GM18502 (cell line): ENCODE data around the gene NMS.
"Not testable (repeated sequence)": the region's sequence is repeated elsewhere in the genome, so short reads cannot be mapped to it uniquely, and the experiment has no call there.

ENCODE experiments used
- ATAC-seq: cut with Tn5 transposase; IDR thresholded peaks from one replicate; pipeline ENCODE4 v1.9.1; 2021; ENCODE audit warnings: mild to moderate bottlenecking; ENCODE audit not compliant: unreplicated experiment, poor library complexity

NMS gene, protein sequence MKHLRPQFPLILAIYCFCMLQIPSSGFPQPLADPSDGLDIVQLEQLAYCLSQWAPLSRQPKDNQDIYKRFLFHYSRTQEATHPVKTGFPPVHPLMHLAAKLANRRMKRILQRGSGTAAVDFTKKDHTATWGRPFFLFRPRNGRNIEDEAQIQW

DNA sequence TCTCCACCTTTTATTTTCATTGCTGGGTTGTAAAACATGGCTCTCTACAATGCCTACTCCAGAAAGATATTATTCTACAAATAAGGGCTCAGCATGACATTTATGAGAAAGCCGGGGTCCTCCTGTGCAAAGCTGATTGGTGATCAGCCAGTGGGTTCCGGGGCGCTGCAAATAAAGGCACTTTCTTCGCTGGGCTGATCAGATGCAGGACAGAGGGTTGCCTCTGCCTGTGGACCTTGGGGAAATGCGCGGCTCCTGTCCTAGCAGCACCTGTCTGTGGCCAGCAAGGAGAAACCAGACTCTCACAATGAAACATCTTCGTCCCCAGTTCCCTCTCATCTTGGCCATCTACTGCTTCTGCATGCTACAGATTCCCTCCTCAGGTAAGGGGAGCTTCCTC lies at the start of gene NMS:
Gene NMS (plus strand): TSS at position 301 of the 400 bp plus-strand sequence. CDS start 7 bp downstream, at position 308.
- ATAC-seq, result no peak

DNA sequence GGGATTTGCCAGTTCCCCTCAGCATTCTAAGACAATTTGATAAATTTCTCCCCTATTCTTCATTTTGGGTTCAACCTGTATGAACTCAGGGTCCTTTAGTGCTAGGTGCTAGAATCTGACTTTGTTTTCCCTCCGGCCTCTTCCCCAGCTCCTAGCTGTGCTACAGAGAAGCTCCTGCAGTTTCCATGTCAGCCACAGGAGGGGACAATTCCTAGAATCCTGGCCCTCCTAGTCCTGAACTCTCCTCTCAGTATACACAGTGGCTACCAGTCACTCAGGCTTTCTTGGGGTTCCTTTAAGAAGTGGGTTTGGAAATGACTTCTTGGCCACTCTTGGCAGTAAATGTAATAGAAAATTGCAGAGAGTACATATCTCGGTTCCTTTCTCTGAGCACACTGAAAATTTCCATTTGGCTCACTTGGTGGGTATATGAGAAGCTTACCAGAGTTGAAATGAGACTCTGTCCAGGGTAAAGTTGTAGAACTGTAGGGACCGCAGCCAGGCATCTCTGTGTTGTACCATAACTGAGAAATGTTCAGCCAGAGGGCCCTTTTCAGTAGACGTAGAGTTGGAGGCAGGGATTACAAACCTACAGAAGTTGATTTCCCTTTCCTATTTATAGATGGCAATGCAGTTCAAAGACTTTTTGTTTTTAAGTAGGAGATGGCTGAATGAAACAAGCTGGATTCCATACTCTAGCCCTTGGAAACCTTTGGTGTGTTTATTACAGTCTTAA lies 47.8 kb upstream of the NMS start:
- ATAC-seq, result no peak

DNA sequence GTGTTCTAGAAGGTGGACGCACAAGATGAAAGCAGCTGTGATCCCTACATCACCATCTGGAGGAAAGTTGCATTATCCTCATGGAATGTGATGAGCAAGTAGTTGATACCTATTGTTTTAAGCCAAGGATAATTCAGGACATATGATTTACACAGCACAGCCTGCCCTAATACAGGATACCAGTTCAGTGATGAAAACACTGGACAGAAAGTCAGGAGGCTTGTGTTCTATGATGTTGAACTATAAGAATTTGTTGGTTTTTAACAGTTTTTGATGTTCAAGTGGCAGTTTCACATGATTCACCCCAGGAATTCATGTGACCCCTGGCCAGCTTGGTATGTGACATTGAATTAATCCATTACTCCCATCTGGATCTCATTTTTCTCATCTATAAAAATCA lies 46.7 kb upstream of the NMS start:
- ATAC-seq, result no peak

DNA sequence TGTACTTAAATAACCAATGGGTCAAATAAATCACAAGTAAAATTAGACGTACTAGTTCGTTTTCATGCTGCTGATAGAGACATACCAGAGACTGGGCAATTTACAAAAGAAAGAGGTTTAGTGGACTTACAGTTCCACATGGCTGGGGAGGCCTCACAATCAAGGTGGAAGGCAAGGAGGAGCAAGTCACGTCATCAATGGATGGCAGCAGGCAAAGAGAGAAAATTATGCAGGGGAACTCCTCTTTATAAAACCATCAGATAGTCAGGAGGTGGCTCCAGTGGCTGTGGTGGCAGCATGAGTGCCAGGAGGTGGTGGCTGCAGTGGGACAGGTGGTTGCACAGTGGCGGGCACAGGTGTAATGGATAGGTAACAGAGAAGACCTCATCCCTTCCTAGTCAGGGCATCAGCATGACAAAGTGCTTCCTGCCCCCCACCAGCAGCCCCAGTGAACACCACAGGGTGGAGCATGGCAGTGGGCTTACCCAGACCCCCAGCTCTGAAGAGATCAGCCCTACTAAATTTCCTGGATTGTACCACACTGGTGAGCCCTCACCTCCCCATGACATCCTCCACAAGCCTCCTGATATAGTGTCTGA lies 45.9 kb upstream of the NMS start:
- no peak for ATAC-seq

DNA sequence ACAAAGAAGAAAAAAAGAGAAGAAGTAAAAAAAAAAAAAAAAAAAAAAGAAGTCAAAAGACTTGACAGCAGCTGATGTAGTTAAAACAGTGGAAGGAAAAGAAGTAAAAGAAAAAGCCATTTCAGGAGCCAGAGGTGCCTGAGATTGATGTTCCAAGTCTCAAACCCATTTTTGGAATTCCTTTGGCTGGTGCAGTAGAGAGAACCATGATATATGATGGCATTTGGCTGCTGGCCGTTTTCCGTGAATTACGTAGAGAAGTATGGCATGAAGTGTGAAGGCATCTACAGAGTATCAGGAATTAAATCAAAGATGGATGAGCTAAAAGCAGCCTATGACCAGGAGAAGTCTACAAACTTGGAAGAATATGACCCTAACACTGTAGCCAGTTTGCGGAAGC lies 45.2 kb upstream of the NMS start:
- no peak for ATAC-seq

DNA sequence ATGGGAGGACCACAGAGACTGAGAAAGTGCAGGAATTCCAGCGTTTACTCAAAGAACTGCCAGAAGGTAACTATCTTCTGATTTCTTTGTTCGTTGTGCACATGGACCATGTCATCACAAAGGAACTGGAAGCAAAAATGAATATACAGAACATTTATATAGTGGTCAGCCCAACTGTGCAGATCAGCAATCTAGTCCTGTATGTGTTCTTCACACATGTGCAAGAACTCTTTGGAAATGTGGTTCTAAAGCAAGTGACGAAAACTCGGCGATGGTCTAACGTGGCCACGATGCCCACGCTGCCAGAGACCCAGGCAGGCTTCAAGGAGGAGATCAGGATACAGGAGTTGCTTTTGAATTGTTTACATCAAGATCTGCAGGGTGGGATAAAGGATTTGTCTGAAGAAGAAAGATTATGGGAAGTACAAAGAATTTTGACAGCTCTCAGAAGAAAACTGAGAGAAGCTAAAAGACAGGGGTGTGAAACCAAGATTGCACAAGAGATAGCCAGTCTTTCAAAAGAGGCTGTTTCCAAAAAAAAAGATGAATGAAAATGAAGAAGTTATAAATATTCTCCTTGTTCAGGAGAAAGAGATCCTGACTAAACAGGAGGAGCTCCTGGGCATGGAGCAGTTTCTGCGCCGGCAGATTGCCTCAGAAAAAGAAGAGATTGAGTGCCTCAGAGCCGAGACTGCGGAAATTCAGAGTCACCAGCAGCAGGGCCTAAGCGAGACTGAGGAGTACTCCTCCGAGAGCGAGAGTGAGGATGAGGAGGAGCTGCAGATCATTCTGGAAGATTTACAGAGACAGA lies 44.5 kb upstream of the NMS start:
- ATAC-seq, result no peak

DNA sequence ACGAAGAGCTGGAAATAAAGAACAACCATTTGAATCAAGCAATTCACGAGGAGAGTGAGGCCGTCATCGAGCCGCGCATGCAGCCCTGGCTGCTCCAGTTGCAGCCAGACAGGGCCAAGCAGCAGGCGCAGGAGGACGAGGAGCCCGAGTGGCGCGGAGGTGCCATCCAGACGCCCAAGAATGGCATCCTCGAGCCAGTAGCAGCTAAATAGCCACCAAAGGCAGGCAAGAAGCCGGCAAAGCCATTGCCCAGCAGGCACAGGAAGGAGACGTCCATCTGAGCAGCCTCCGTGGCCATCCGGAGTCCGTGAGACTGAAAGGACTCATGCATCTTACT lies 43.9 kb upstream of the NMS start:
- ATAC-seq, result no peak

DNA sequence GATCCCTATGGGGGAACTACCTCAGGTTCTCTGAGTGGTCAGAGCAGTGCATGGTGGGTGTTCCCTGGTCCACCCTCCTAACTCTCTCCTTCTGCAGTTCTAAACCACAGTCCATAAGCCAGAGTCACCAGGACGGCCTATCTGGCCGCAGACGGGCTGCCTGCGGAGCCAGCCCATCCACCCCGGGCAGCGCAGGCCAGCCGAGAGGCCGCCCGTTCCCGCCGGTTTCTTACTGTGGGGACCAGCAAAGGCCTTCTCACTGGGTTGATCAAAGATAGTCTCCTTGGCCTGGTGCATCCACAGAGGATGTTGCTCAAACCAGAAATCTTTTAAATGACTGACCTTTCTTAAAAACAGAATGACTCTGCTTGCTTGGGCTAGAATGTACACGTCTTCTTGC lies 43.2 kb upstream of the NMS start:
- ATAC-seq, result no peak

DNA sequence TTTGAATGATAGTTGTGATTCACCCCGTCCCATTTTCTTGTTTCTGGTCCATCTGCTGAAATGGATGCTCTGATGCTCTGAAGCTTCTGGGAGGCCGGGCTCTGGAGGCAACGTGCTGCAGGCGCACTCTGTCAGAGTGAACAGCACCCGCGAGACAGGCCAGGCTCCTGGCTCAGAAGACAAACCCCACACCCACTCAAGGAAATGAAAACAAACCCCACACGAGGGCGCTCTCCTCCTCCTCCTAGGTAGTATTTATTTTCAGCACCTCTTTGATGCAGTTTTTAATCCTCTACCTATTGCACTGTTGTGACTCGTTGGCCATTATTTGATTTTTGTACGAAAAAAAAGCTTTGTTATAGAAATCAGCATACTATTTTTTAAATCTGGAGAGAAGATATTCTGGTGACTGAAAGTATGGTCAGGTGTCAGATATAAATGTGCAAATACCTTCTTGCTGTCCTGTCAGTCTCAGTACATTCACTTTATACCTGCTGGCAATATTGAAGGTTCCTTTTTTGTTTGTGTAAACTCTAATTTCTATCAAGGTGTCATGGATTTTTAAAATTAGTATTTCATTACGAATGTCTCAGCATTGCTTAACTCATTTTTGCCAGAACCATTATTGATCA lies 42.5 kb upstream of the NMS start:
- peak; percentile 48 for ATAC-seq

DNA sequence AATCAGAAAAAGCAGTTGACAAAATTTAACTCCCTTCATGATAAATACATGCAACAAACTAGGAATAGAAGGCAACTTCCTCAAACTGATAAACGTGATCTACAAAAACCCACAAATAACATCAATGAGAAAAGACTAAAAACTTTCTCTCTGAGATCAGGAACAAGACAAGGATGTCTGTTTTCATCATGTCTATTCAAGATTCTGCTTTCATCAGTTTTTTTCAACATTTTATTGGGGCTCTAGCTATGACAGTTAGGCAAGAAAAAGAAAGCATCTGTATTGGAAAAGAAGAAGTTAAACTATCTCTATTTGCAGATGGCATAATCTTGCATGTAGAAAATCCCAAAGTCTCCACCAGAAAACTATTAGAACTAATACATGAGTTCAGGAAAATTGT lies 40.6 kb upstream of the NMS start:
- no peak for ATAC-seq

DNA sequence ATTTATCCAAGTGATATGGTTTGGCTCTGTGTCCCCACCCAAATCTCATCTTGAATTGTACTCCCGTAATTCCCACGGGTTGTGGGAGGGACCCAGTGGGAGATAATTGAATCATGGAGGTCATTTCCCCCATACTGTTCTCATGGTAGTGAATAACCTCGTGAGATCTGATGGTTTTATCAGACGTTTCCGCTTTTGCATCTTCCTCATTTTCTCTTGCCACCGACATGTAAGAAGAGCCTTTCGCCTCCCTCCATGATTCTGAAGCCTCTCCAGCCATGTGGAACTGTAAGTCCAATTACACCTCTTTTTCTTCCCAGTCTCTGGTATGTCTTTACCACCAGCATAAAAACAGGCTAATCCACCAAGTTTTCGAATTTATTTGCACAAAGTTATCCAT lies 32.5 kb upstream of the NMS start:
- ATAC-seq, result no peak

DNA sequence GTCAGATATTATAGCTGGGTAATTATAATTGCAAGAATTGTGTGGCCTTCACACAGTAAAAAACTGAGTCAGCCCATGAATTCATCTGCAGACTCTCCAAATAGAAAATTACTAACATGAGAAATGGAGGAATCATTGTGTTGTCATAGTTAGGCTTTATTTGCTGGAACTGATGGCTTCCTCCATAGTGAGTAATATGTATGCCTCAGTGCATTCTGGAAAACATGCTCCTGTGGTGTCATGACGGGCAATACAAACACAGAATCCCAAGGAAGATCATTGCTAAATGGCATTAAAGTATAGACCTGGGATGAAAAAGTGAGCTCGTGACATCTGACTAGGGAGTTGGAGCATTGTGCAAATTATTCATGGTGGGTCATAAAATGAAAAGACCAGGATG lies 23.6 kb upstream of the NMS start:
- no peak for ATAC-seq

DNA sequence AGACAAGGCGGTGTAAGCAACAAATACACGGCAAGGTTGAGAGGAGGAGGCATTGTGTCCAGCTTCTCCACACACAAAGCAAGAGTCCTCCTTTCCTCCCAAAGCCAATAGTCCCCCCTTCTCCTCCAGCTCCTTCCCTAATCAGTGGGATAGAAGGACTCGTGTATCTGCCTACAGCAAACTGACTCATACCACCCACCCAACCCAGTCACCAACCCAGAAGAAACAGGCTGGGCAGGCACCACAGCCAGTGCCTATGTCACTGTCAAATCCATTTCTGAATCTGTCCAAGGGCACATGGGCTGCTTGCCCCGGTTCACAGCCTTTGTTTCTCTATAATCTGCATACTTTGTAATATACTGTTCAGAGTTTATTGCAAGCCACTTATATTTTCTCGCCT lies 19.2 kb upstream of the NMS start:
- no peak for ATAC-seq

DNA sequence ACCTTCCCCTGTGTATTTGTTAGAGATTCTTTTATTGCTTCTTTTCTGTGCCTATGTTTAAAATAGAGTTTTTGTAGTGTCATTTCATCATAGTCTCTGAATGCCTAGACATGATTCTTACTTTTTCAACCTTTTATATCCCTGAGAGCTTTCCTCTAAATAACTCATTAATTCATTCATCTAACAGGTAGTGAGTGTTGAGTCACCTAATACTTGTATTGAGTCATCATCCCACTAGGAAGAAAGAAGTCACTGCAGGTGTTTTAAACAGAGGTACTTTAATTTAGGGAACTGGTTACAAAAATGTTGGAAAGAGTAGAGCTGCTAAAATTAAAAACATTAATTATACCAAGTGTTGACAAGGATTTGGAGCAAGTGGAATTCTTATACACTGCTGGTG lies 18.5 kb upstream of the NMS start:
- no peak for ATAC-seq

DNA sequence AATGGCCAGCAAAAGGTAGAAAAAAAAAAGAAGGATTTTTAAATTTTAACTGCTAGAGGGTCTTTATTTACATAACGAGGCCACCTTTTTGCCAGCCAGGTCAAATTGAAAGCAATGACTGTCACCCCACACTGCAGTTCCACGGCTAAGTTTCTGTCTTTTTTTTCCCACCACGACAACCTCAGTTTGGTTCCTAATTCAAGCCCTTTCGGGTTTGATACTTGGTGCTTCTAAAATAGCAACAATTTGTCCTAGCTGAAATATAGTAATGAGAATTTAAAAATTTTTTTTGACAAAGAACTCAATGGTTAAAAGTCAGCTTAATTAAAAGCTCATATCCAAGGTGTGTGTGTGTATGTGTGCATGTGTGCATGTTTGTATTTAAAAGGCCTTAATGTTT lies 16.4 kb upstream of the NMS start:
- no peak for ATAC-seq

DNA sequence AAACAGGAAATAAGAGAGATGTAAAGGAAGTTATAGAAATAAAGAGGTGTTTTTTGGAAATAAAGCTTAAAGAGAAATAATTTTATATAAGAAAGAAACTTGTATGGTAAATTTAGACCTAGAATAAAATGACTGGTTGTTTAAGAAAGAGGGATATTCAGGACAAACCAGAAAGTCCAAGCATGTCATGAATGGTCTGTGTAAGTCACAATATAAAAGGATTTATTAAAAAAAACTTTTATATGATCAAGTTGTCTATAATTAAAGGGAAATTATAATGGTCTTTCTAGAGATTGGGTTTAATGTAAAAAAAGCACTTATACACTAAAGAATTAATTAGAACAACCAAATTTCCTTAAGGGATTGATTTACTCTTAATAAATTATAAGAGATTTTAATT lies 13.9 kb upstream of the NMS start:
- not testable (repeated sequence) for ATAC-seq

DNA sequence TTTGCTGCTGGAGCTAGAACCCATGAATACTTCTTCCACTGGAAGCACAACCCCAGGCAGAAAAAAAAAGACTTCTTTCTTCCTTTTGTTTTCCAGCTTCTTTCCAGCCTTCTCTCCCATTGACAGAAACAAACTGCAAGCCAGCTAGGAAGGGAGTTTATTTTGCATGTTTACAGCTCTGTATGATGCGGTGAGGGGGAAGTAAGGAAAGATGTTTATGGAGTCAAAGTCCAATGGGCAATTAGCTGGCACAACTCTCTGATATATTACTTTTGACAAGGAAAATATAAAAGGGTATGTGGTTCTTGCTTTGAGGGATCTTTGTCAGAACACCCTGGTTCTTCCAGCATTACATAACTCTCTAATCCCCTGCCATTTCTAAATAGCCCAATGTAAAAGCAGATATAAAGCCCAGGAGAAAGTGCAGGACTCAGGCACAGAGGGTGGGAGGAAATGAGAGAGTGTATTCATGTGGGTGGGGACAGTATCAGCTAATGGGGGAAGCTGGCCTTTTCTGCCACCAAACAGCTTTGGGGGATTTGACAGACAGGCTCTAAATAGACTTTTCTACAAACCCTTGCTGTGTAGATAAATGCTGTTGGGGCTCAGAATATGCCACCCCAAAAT lies 9.3 kb upstream of the NMS start:
- no peak for ATAC-seq

DNA sequence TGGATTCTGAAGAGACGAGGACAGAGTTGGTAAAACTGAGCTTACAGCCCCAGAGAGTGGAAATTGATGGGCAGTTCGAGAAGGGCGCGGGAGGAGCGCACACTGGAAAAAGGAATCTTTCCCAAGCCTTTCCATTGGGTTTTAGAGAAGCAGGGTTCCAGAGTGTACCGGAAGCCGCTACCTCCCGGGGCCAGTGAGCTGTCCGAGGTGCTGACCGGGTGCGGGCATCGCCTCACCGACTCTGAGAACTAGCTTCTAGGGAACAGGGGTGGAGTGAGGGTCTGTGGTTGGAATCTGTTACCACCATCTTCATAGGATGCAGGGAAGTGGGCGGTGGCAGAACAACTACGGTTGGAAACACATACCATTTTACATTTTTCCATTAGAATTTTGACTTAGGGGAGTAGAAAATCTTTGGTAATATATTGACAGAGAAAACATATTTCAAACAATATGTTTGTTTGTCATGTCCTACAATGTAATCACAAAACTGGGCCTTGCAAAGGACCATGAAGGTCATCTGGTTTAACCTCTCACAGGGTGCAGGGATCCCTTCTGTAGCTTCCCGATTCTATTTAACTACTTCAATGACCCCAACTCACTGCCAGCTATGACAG lies 724 bp downstream of the NMS start:
- ATAC-seq, result no peak

DNA sequence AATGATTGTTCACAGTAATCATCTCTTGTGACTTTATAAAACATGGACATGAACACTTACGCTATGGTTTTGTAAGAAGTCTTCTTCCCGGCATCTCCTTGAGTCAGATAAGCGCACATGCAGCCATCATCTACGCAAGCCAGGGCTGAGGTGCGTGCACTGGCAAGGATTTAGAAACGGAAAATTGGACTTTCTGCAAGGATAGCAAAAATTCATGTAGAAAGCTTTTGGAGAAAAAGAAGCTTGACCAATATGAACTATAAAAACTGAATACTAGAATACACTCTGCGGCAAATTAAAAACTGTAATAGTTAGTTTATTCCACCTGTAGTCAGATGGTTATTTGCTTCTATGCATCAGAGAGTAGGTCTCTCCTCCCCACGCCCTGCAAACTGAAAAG lies 6.3 kb downstream of the NMS start:
- no peak for ATAC-seq

DNA sequence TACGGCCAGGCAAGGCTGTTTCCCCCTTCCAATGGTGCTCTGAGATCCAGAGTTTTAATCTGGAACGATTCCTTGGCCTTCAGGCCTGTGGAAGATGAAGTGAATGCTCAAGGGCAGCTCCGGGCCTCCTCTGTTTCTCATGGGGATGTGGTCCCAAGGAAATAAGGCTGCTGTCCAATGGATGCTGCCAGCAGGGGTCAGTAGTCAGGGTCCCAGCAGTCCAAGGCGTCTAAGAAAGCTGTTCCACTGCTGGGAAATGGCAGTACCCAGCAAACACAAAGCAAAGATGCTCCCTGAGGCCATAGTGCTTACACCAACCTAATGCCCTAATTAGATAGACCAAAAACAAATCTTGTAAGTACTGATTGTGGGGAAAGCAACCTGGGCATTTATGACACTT lies 12.5 kb downstream of the NMS start:
- no peak for ATAC-seq
